Fibroblast of skin of right biceps (primary cell): Measurements from ENCODE around the gene NCKAP5.

Experiments
- DNase-seq: peaks from one replicate; pipeline ENCODE4 v3.0.0-alpha.2; 2013

NCKAP5 gene

GRCh38 chr2:133177196-133177595 lies 391.1 kb downstream of the NCKAP5 start:
- no peak for DNase-seq

GRCh38 chr2:133175926-133176325 lies 392.3 kb downstream of the NCKAP5 start:
- DNase-seq, result no peak

GRCh38 chr2:133173224-133173623 lies 395.0 kb downstream of the NCKAP5 start:
- no peak for DNase-seq

GRCh38 chr2:133171393-133172004 lies 396.8 kb downstream of the NCKAP5 start:
- DNase-seq, result peak; percentile 65

GRCh38 chr2:133169274-133169912 lies 398.9 kb downstream of the NCKAP5 start:
- no peak for DNase-seq

- peak; percentile 32 for DNase-seq
Measured at GRCh38 chr2:133167990-133168389, 400.3 kb downstream of the NCKAP5 start.

- DNase-seq, result no peak
Measured at GRCh38 chr2:133167223-133167622, 401.0 kb downstream of the NCKAP5 start.

GRCh38 chr2:133166031-133166430 lies 402.2 kb downstream of the NCKAP5 start:
- DNase-seq, result peak; percentile 56

- DNase-seq, result no peak
Measured at GRCh38 chr2:133163111-133163510, 405.2 kb downstream of the NCKAP5 start.

- DNase-seq, result no peak
Measured at GRCh38 chr2:133158442-133158841, 409.8 kb downstream of the NCKAP5 start.

- no peak for DNase-seq
Measured at GRCh38 chr2:133158024-133158423, 410.2 kb downstream of the NCKAP5 start.

GRCh38 chr2:133157141-133157540 lies 411.1 kb downstream of the NCKAP5 start:
- DNase-seq, result no peak

- no peak for DNase-seq
Measured at GRCh38 chr2:133152801-133153200, 415.5 kb downstream of the NCKAP5 start.

GRCh38 chr2:133148187-133148586 lies 420.1 kb downstream of the NCKAP5 start:
- DNase-seq, result no peak

GRCh38 chr2:133146893-133147292 lies 421.4 kb downstream of the NCKAP5 start:
- DNase-seq, result peak; percentile 30

- no peak for DNase-seq
Measured at GRCh38 chr2:133143645-133144044, 424.6 kb downstream of the NCKAP5 start.

- DNase-seq, result no peak
Measured at GRCh38 chr2:133142087-133142486, 426.2 kb downstream of the NCKAP5 start.

- DNase-seq, result no peak
Measured at GRCh38 chr2:133140620-133141019, 427.6 kb downstream of the NCKAP5 start.

GRCh38 chr2:133139847-133140533 lies 428.3 kb downstream of the NCKAP5 start:
- DNase-seq, result no peak

GRCh38 chr2:133138693-133139092 lies 429.6 kb downstream of the NCKAP5 start:
- no peak for DNase-seq

- no peak for DNase-seq
Measured at GRCh38 chr2:133135035-133135654, 433.1 kb downstream of the NCKAP5 start.

GRCh38 chr2:133130548-133131246 lies 437.6 kb downstream of the NCKAP5 start:
- peak; percentile 19 for DNase-seq

GRCh38 chr2:133124446-133124845 lies 443.8 kb downstream of the NCKAP5 start:
- DNase-seq, result no peak
